H1 (cell line): ENCODE measurements around the gene RIC8A. TPM values are rescaled to one million over a fixed set of nuclear protein-coding genes. Genes with fewer than 3 reads are reported as not detected.

Experiments
- BRCA1 ChIP-seq: IDR thresholded peaks from 2 replicates; pipeline ENCODE4 v1.6.1; 2012; ENCODE audit warnings: low read depth, low read length, improper control_type of control experiment
- CBX8 ChIP-seq: fragments of 300-800, 300-1000 bp; sonication (generic); IDR thresholded peaks from 2 replicates; pipeline ENCODE4 v1.7.1; 2016; ENCODE audit warnings: low read depth, low read length, borderline replicate concordance
- CTCF ChIP-seq, 3 experiments: IDR thresholded peaks; 1 replicate in 2 of 3; 2 replicates in 1 of 3; pipeline versions ENCODE4 v1.5.1 to v1.6.1; 2011; ENCODE audit warnings: low read length in 3 of 3, mild to moderate bottlenecking in 3 of 3, inconsistent platforms in 2 of 3, low read depth in 1 of 3, moderate library complexity in 1 of 3; ENCODE audit not compliant: insufficient read depth in 1 of 3; ENCODE audit errors: control extremely low read depth in 1 of 3
- E2F6 ChIP-seq: IDR thresholded peaks from 2 replicates; pipeline ENCODE4 v1.6.1; 2012; ENCODE audit warnings: inconsistent platforms
- GTF2F1 ChIP-seq: IDR thresholded peaks from 2 replicates; pipeline ENCODE4 v1.6.1; 2012; ENCODE audit warnings: low read depth, low read length, improper control_type of control experiment, borderline replicate concordance
- KDM1A ChIP-seq: fragments of 200-600, 300-600 bp; sonication (generic); IDR thresholded peaks from 2 replicates; pipeline ENCODE4 v1.7.1; 2016; ENCODE audit warnings: mild to moderate bottlenecking, low read length, borderline replicate concordance
- PHF8 ChIP-seq: fragments of 200-600 bp; sonication (generic); conservative IDR thresholded peaks from 2 replicates; pipeline ENCODE4 v1.7.1; 2012; ENCODE audit warnings: low read depth, mild to moderate bottlenecking, inconsistent platforms, low read length, moderate library complexity
- POU5F1 ChIP-seq: IDR thresholded peaks from 2 replicates; pipeline ENCODE4 v1.6.1; 2011; ENCODE audit warnings: low read depth, mild to moderate bottlenecking, low read length, moderate library complexity
- TCF12 ChIP-seq: IDR thresholded peaks from 2 replicates; pipeline ENCODE4 v1.6.1; 2011; ENCODE audit warnings: low read depth, mild to moderate bottlenecking, low read length
- polyA plus RNA-seq, 7 experiments: library from polyadenylated mRNA; depleted of rRNA in 3 of 7; stranded (reverse) in 5 of 7; unstranded in 2 of 7; fragments of >200 nt in 5 of 7; fragments of 200-250 nt in 2 of 7; gene quantifications; 1 replicate in 5 of 7; 2 replicates in 1 of 7; 4 replicates in 1 of 7; pipeline versions ENCODE4 v1.2.1 to v1.2.3, GENCODE V29; 2011 to 2013; ENCODE audit warnings: missing spikeins in 2 of 7, mixed read lengths in 2 of 7
- total RNA-seq: library from RNA; stranded (reverse); fragmentation: NEBNext Ultra II Directional; extraction: Animal tissue kit (Norgen Biotek cat#: 25700); gene quantifications from 2 replicates; pipeline ENCODE4 v1.2.1, GENCODE V29; 2021

The RIC8A gene
- total and polyA plus RNA-seq, 2 of the 8 experiments (the other 6 are each of a cell fraction or from before 2014, with no cell fraction given), result 67.0 to 105 TPM

- TF ChIP-seq KDM1A (no peak), TCF12 (no peak), CBX8 (no peak), PHF8 (no peak), CTCF (IDR thresholded peaks at IDR 0.05; ENCODE audit: control extremely low read depth in 1 of 3, insufficient read depth in 1 of 3, low read depth in 1 of 3, low read length in 3 of 3) (no peak), POU5F1 (no peak), GTF2F1 (no peak), E2F6 (no peak), BRCA1 (no peak)
These were observed 15.7 kb downstream of the RIC8A start (continued) for GRCh38 chr11:223026-223789.
